HG03457 (cell line): ENCODE data around the gene PNMA8B.
"Not testable (repeated sequence)": the region's sequence is repeated elsewhere in the genome, so short reads cannot be mapped to it uniquely, and the experiment has no call there.

Experiments used
- ATAC-seq: cut with Tn5 transposase; IDR thresholded peaks from one replicate; pipeline ENCODE4 v1.9.1; 2021; ENCODE audit warnings: moderate number of reproducible peaks; ENCODE audit not compliant: unreplicated experiment

PNMA8B gene

GRCh38 chr19:46514589-46515289 lies 19.1 kb upstream of the PNMA8B start:
- no peak for ATAC-seq

GRCh38 chr19:46513461-46514236 lies 18.0 kb upstream of the PNMA8B start:
- no peak for ATAC-seq

- no peak for ATAC-seq
Measured at GRCh38 chr19:46511237-46511636, 15.6 kb upstream of the PNMA8B start.

- no peak for ATAC-seq
Measured at GRCh38 chr19:46508206-46508605, 12.5 kb upstream of the PNMA8B start.

- ATAC-seq, result no peak
Measured at GRCh38 chr19:46503848-46504453, 8.3 kb upstream of the PNMA8B start.

- no peak for ATAC-seq
Measured at GRCh38 chr19:46502891-46503290, 7.2 kb upstream of the PNMA8B start.

- ATAC-seq, result no peak
Measured at GRCh38 chr19:46499692-46500091, 4.0 kb upstream of the PNMA8B start.

GRCh38 chr19:46497773-46498172 lies 2.1 kb upstream of the PNMA8B start:
- ATAC-seq, result no peak

GRCh38 chr19:46496886-46497285 lies 1.2 kb upstream of the PNMA8B start:
- ATAC-seq, result not testable (repeated sequence)

- ATAC-seq, result no peak
Measured at GRCh38 chr19:46496304-46496703, 637 bp upstream of the PNMA8B start.

GRCh38 chr19:46494941-46495785 lies 504 bp downstream of the PNMA8B start:
- ATAC-seq, result no peak

GRCh38 chr19:46494146-46494940 lies 1.3 kb downstream of the PNMA8B start:
- no peak for ATAC-seq

- no peak for ATAC-seq
Measured at GRCh38 chr19:46493236-46494145, 2.2 kb downstream of the PNMA8B start.

- ATAC-seq, result no peak
Measured at GRCh38 chr19:46492841-46493235, 2.8 kb downstream of the PNMA8B start.

- ATAC-seq, result no peak
Measured at GRCh38 chr19:46491975-46492682, 3.5 kb downstream of the PNMA8B start.

- ATAC-seq, result no peak
Measured at GRCh38 chr19:46490774-46491173, 4.9 kb downstream of the PNMA8B start.

- no peak for ATAC-seq
Measured at GRCh38 chr19:46489445-46490272, 6.0 kb downstream of the PNMA8B start.

- ATAC-seq, result no peak
Measured at GRCh38 chr19:46488551-46488950, 7.1 kb downstream of the PNMA8B start.
